ENCODE measurements around the gene TEF.
"Not testable (repeated sequence)": the region's sequence is repeated elsewhere in the genome, so short reads cannot be mapped to it uniquely, and the experiment has no call there.

Gene TEF

DNA sequence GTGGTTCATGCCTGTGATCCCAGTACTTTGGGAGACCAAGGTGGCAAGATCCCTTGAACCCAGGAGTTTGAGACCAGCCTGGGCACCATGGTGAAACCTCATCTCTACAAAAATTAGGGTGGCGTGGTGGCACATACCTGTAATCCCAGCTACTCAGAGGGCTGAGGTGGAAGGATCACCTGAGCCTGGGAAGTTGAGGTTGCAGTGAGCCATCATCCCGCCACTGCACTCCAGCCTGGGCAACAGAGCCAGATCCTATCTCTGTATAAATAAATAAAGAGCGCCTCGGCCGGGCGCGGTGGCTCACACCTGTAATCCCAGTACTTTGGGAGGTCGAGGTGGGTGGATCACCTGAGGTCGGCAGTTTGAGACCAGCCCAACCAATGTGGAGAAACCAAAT lies 37.0 kb downstream of the TEF start:
- no peak for DNase-seq (ENCODE audit: low read depth in 2 of 2)

GRCh38 chr22:41425660-41426365 lies 44.1 kb downstream of the TEF start:
- no peak for DNase-seq (ENCODE audit: low read depth in 2 of 2)

DNA sequence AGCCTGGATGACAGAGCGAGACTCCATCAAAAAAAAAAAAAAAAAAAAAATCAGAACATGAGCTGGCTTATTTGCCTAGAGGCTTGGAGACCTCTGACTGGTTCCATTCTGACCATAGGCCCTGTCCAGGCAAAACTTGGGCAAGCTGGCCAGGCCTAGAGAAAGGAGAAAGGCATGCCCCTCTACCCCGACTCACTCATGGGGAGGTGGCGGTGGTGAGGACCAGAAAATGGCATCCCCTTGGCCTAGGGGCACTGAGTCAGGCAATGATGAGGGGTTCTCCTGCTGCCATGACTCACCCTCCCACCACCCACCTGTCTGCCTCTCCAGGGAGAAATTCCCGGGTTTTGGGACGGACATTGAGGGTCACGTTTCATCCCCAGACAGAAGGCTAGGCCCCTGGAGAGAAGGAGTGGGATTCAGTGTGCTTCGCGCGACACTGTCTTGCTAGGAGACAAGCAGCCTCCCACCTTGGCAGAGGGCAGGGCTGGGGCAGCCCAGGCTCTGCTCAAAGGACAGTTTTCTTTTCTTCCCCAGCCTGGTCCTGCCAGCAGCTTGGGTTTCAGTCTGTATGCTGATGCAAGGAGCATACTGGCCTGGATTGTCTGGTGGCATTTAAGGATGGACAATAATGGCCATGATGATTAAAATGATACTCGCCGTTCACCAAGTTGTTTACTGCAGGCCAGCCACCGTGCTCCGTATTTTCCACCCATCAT lies 47.6 kb downstream of the TEF start:
- no peak for DNase-seq (ENCODE audit: low read depth in 2 of 2)

- no peak for DNase-seq (ENCODE audit: low read depth in 2 of 2)
These were observed 48.2 kb downstream of the TEF start for GRCh38 chr22:41429951-41430332.

DNA sequence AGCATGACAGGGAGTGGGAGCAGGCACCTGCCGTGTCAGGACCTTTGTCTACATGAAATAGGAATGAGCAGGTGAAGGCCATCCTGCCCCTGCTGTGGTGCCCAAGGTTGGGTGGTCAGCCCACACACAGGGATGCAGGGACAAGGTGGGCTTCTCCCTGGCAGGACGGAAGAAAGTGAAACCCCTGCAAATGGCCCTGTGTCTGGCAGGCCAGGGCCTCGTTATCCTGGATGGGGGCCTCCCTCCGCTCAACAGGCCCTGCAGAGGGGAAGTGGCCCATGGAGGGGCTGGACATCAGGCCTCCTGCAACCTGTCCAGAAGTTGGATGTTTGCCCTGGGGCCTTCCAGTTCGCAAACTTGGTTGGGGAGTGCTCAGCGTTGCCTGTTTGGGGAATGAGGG lies 49.9 kb downstream of the TEF start:
- DNase-seq (ENCODE audit: low read depth in 2 of 2): no peak

DNA sequence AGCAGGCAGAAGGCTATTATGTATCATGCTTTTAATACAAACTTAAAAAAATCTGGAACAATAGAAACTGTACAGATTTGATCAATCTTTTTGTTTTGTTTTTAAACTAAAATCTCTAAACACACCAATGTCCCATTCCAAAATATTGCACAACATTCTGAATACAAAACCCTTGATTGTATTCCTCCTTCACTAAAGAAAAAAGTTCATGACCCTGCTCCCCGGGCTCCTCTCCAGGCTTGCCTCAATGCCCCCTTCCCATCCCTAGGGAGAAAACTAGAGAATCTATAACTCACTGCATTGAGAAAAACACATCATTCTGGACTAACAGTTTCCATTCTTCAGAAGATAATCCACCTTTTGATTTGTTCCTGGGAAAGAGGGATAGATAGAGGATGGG lies 51.7 kb downstream of the TEF start:
- not testable (repeated sequence) for DNase-seq (ENCODE audit: low read depth in 2 of 2)

DNA sequence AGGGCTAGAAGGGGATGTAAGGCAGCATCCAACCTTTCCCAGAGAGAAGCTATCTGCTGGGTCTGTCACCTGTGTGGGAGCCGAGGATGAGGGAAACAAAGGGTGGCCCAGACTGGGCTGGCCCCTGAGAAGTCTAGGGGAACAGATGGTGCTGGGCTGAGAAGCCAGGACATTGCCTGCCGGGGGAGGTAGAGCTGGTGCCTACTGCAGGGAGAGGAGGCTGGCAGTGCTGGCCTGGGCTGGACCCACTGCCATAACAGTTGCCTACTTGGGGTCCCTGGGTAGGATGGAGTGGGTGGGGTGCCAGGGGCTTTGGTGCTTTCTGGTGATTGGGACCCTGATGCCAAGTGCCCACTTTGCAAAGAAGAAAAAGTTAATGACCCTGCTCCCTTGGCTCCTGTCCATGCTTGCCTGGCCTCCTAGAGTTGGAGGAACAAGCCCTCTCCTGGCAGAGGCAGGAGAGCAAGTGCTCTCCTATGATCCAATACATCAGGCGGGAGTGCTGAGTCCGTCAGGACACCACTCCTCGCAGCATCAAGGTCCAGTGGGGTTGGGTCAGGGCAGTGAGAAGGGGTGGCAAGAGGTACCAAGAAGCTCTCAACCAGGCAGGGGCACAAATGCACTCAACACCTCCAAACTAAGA lies 52.7 kb downstream of the TEF start:
- DNase-seq (ENCODE audit: low read depth in 2 of 2): not testable (repeated sequence)

- no peak for DNase-seq (ENCODE audit: low read depth in 2 of 2)
These were observed 53.8 kb downstream of the TEF start for GRCh38 chr22:41435560-41435959.

DNA sequence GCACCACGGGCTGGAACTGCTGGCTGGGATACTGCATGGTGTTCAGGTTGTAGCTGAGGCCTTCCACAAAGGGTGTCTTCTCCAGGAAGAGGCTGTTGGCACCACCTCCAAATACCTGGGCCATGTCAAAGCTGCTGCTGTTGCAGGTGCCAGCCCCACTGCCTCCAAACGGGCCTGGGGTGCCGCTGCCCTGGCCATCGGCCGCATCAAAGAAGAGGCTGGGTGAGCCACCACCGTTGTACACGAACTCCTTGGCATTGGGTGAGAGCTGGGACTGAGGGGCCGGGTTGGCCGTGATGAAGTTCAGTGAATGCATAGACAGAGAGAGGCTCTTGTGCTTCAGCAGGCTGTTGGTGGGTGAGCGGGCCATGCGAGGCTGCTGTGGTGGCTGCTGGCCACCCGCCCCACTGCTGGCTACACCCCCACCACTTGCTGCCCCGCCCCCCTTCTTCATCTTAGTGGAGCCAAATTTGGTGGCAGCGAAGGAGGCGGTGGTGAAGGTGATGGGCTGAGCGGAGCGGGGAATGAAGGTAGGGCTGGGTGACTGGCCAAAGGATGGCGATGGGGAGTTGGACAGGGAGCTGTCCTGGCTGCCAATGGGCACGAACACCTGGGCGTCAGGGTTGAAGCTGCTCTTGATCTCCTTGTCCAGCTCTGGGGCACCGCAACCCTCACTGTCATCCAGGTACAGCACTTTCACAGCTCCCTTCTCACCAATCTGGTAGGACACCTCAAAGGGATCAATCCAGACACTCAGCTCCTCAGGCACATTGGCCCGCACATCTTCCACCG lies 54.8 kb downstream of the TEF start:
- no peak for DNase-seq (ENCODE audit: low read depth in 2 of 2)

- no peak for DNase-seq (ENCODE audit: low read depth in 2 of 2)
These were observed 55.5 kb downstream of the TEF start for GRCh38 chr22:41437198-41437597.

- DNase-seq (ENCODE audit: low read depth in 2 of 2): not testable (repeated sequence)
These were observed 58.8 kb downstream of the TEF start for GRCh38 chr22:41440511-41440910.

DNA sequence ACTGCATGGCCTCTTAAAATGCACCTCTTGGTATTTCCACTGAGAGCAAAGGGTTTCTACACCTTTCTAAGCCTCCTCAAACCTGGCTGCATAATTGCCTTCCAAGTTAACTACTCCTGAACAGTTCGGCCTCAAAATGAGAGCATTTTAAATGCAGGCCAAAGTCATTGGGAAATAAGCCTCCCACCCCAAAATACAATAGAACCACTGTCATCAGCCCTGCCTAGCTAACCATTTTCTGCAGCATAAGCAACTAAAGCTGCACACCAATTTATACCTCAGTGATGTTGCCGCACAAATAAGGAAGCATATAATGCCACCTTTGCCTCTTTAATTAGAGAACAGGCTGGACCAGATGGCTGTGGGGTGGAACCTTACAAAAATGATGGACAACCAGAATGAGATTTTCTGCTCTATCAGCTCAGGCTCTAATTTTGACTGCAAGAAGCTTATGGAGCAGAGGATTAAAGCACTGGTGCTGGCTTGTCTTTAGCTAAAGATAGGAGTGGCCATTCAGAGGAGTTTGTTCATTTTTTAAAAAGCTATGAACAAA lies 60.6 kb downstream of the TEF start:
- no peak for DNase-seq (ENCODE audit: low read depth in 2 of 2)

- peak; percentile 95 for DNase-seq (ENCODE audit: low read depth in 2 of 2)
These were observed 62.8 kb downstream of the TEF start for GRCh38 chr22:41444360-41445128.

- no peak for DNase-seq (ENCODE audit: low read depth in 2 of 2)
These were observed 63.7 kb downstream of the TEF start for GRCh38 chr22:41445129-41446056.

DNA sequence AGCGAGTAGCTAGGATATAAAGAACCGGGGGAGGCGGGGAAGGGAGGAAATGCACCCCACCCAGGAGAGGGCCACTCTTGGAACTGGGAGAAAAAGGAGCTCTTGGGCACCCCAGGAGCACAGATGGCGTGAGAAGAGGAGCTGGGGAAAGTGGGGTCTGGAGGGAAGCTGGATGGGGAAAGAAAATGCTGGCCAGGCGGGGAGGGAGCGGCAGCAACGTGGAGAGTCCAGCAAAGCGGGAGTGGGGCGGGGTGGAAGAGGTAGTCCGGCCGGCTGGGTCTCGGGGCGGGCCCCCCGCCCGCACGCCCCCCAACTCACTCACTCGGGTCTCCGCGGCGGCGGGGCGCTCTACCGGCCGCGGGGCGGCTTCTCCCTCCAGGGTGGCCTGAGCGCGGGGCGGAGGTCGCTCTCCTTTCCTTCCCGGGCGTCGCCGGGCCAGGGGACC lies 64.3 kb downstream of the TEF start:
- DNase-seq (ENCODE audit: low read depth in 2 of 2): no peak

DNA sequence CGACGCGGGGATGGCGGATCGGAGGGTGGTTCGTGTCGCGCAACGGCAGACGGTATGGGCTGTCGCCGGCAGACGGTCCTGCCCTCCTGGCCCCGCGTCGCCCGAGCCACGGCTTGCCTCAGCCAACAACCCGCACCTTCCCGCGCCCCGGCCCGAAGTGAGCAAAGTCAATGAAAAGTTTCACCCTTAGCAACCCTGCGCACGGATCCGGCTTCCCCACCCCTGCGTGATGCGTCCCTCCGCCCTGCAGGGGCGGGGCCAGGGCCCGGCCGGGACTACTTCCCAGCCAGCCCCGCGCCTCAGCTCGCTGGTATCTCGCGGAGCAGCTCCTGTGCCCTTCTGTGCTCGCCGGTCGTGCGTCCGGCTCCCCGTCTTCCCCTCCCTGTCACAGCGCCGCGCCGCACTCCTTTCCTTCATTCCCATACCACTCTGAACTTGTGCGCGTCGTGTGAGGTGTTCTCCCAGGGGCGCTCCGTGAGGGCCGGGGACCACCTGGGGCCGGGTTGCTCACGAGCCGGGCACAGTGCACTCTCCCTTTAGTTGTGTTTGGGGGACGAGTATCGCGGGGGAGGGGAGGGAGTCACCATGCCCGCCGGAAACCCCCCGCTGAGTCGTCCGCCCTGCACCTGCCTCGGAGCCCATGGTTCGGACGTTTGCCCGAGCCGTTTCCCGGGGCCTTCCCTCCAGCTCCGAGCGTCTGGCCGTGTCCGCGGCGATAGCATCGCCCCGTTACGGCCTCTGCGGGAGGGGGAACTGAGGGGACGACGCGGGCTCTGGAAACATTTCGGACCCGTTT lies 65.1 kb downstream of the TEF start, which contains the start of gene TOB2:
Gene TOB2, minus strand, starts transcription at position 163 of the 796 bp plus-strand sequence. CDS start 9,456 bp downstream, outside the sequence.
- peak; percentile 89 to 90 for DNase-seq (ENCODE audit: low read depth in 2 of 2)

- DNase-seq (ENCODE audit: low read depth in 2 of 2): peak in 1 of 2 experiments; percentile 18
These were observed 65.9 kb downstream of the TEF start for GRCh38 chr22:41447435-41448188.

DNA sequence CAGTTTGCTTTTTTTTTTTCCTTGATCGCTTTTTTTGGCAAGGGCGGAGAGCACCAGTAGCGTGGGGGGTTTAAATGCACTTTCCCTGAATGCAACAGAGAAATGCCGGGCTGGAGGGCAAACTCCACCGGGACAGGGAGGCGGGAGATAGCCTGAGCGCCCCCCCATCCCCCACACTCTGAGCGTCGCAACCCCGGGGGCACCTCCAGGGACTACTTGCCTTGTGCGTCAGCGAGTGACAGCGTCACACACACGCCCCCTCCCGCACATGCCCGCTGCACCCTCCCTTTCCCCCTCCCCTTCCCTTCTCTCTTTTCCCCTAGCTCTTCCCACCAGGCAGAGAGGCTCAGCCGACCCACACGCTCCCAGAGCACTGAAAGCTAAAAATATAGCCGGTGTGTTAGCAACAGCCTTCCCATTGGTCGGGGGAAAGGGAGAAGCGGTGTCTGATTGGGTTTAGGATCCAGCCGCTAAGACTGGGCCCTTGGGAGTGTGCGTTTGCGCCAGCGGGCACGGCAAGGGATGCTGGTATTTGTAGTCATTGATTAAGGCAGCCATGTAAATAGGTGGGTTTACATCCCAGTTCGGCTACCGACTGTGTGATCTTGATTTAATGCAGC lies 66.6 kb downstream of the TEF start:
- DNase-seq (ENCODE audit: low read depth in 2 of 2): peak; percentile 99

Measured in fibroblast of skin of left quadriceps (primary cell).